Activated CD4-positive, alpha-beta memory T cell treated with anti-CD3 and anti-CD28 coated beads for 36 hours (primary cell): ENCODE data around the gene CD101. TPM values are rescaled to one million over a fixed set of nuclear protein-coding genes. Genes with fewer than 3 reads are reported as not detected.

Experiments
- CTCF ChIA-PET: fragments of 350-600 bp; sonication (Branson Sonifier 250); formaldehyde crosslinking; loops from one replicate; lab custom pipeline; 2021; ENCODE audit warnings: antibody characterized with exemption, inconsistent platforms; lab: Charles Lee
- POLR2A ChIA-PET: fragments of 350-600 bp; sonication (Branson Sonifier 250); formaldehyde crosslinking; loops from one replicate; lab custom pipeline; 2021; ENCODE audit warnings: antibody characterized with exemption; lab: Charles Lee
- DNase-seq: peaks from one replicate; pipeline ENCODE4 v3.0.0-alpha.2; 2020
- H3K27ac Mint-ChIP-seq: one replicate; pipeline ENCODE4 v1.8.0; 2021; ENCODE audit warnings: mixed read lengths
- H3K27me3 Mint-ChIP-seq: one replicate; pipeline ENCODE4 v1.8.0; 2021; ENCODE audit warnings: mixed read lengths
- H3K36me3 Mint-ChIP-seq: one replicate; pipeline ENCODE4 v1.8.0; 2021; ENCODE audit warnings: mixed read lengths
- H3K4me1 Mint-ChIP-seq: one replicate; pipeline ENCODE4 v1.8.0; 2021; ENCODE audit warnings: low read depth, mixed read lengths
- H3K4me3 Mint-ChIP-seq: one replicate; pipeline ENCODE4 v1.8.0; 2021; ENCODE audit warnings: mild to moderate bottlenecking, mixed read lengths
- H3K9me3 Mint-ChIP-seq: one replicate; pipeline ENCODE4 v1.8.0; 2021; ENCODE audit warnings: mixed read lengths
- intact Hi-C: fragments of 100-400 bp; cut with micrococcal nuclease; formaldehyde crosslinking; loops from one replicate; pipeline ENCODE4 v1.15.1; 2023
- total RNA-seq, 2 experiments: library from RNA; stranded (reverse); gene quantifications; one replicate each; pipeline ENCODE4 v1.2.3, GENCODE V29; 2021

Gene CD101
- total RNA-seq, 2 experiments from 2014 or later = 0.14 to 0.19 TPM

DNA sequence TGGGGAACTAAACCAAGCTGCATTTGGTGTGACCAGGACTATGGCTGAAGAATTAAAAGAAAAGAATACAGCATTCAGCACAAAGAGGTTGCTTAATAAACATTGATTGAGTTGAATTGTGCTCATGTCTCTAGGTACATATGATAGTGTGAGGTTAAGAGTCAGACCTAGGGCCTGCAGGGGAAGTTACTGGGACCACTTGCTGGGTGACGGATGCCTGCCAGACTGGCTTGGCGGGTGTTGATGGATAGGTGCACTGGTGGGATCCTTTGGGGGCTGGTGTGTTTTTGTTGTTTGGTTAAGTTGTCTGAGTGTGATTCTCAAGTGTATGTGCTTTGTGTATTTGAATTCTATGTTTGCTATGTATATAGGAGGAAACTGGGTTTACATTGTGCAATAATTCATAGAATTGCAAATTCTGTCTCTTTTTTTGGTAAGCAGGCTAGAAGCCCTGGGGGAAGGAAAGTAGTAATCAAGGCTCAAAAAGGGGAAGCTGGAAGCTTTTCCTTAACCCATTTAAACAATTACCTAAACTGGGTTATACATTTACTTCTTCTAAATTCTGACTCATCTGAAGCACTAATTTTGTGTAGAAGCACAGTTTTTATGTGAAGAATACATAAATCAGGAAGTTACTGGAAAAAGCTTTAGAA lies 1.8 kb downstream of the CD101 start:
- Mint-ChIP-seq H3K27ac (no peak overlapping the region), H3K4me3 (no peak overlapping the region), H3K9me3 (no peaks in the 10 kb centered on the region), H3K4me1 (peaks cover 31% of the 10 kb centered on the region), H3K36me3 (no peaks in the 10 kb centered on the region), H3K27me3 (no peaks in the 10 kb centered on the region)
- CTCF ChIA-PET = interaction anchor here (0.7 to 1.8 kb wide), 2 partner anchors 150 to 176 kb away, joined by 3 to 5 read pairs; no protein-coding TSS in a partner anchor
- intact Hi-C loops = loop anchor here (5.0 kb wide), 1 partner anchor 156 kb away; no protein-coding TSS in a partner anchor
- no peak for DNase-seq
- POLR2A ChIA-PET = no interaction called here

DNA sequence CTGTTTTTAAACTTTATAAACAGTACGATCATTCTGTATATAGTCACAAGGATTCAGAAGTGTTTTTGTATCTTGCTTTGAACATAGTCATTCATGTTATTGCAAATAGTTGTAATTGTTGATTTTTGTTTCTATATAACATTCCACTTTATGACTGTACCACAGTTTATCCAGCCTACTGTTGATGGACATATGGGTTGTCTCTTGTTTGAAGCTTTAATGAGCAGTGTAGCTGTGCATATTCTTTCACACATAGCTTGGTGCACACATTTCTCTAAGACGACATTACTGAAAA lies 6.1 kb downstream of the CD101 start:
- Mint-ChIP-seq H3K27ac (no peak overlapping the region), H3K4me3 (no peak overlapping the region), H3K36me3 (no peaks in the 10 kb centered on the region), H3K9me3 (no peaks in the 10 kb centered on the region), H3K4me1 (peaks cover 15% of the 10 kb centered on the region), H3K27me3 (no peaks in the 10 kb centered on the region)
- intact Hi-C loops = no loop called here
- CTCF ChIA-PET = no interaction called here
- POLR2A ChIA-PET = no interaction called here
- no peak for DNase-seq

DNA sequence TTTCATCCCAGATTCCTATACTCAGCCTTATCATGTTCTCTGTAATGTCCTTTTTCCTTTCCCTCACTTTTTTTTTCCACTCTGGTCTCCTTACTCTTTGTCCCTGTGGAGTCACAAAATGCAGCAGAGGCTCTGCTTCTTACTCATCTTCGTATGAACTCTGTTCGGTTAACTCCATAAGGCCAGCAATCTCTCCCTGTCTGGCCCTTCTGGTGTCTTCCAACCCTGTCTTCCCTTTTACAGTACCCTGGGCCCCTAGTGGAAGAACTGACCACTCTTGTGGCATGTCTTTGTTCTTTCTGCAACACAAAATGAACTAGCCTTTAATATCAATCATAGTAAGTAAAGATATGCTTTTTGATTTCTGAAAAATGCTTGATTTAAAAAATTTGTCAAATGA lies 7.1 kb downstream of the CD101 start:
- H3K4me3 Mint-ChIP-seq = no peak overlapping the region
- H3K36me3 Mint-ChIP-seq = no peaks in the 10 kb centered on the region
- H3K4me1 Mint-ChIP-seq = peaks cover 11% of the 10 kb centered on the region
- ChIA-PET CTCF (interaction anchor here (1.0 to 1.1 kb wide), 2 partner anchors 8 to 413 kb away, joined by 3 read pairs; no protein-coding TSS in a partner anchor), POLR2A (interaction anchor here (1.3 kb wide), 1 partner anchor 203 kb away, joined by 3 read pairs; no protein-coding TSS in a partner anchor)
- no peak for DNase-seq
- H3K9me3 Mint-ChIP-seq = no peaks in the 10 kb centered on the region
- intact Hi-C loops = no loop called here
- no peak overlapping the region for H3K27ac Mint-ChIP-seq
- no peaks in the 10 kb centered on the region for H3K27me3 Mint-ChIP-seq

DNA sequence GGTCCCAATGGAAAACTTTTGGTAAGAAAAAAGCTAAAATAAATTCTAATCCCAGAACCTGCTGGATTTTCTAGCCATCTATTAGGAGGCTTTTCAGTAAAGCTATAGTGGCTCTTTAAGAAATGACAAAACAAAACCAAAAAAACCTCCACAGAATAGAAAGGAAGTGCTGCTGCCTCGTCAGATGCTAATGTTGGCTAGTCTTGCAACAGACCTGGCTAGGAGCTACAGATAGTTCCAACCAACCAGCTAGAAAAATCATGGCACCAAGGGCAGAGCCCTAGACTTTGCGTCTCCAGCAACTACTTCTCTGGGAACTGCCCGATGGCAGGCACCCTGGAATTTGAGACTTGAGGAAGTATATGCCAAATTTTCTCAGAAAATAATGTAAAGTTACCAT lies 7.6 kb downstream of the CD101 start:
- intact Hi-C loops = no loop called here
- Mint-ChIP-seq H3K4me1 (peaks cover 12% of the 10 kb centered on the region), H3K36me3 (no peaks in the 10 kb centered on the region), H3K9me3 (no peaks in the 10 kb centered on the region), H3K27me3 (no peaks in the 10 kb centered on the region), H3K4me3 (no peak overlapping the region), H3K27ac (no peak overlapping the region)
- CTCF ChIA-PET = interaction anchor here (1.0 to 1.1 kb wide), 2 partner anchors 9 to 413 kb away, joined by 3 read pairs; no protein-coding TSS in a partner anchor
- POLR2A ChIA-PET = interaction anchor here (1.3 kb wide), 1 partner anchor 203 kb away, joined by 3 read pairs; no protein-coding TSS in a partner anchor
- DNase-seq = no peak

DNA sequence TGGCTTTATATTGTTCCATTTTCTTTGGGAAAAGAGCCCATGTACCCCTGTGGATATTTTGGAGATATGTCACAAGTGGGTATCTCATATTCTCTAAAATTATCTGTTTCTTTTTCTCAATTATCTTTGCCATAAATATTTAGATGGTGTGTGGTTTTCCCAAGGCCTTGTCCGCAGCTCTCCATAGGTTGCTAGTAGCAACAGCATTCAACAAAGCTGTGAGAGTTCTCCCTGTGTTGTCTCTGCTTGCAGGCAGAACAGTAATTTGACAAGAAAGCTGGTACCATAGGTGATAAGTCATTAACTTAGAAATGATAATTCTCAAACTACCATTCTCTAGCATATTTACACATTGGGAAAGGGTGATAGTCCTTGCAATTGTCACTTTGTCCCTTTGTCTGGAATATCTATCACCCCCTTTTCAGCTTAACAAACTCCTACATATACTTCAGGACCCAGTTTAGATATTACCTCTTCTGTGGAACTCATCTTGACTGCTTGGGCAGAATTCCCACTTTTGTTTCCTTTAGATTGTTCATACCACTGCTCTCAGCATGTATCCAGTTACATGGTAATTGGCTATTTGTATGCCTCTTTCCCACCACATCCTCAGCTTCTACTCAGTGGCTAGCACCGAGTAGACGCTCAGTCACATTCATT lies 8.9 kb downstream of the CD101 start:
- H3K4me1 Mint-ChIP-seq = peaks cover 15% of the 10 kb centered on the region
- H3K4me3 Mint-ChIP-seq = no peak overlapping the region
- H3K36me3 Mint-ChIP-seq = no peaks in the 10 kb centered on the region
- ChIA-PET POLR2A (no interaction called here), CTCF (no interaction called here)
- no peaks in the 10 kb centered on the region for H3K9me3 Mint-ChIP-seq
- DNase-seq = no peak
- no peak overlapping the region for H3K27ac Mint-ChIP-seq
- H3K27me3 Mint-ChIP-seq = no peaks in the 10 kb centered on the region
- intact Hi-C loops = no loop called here

DNA sequence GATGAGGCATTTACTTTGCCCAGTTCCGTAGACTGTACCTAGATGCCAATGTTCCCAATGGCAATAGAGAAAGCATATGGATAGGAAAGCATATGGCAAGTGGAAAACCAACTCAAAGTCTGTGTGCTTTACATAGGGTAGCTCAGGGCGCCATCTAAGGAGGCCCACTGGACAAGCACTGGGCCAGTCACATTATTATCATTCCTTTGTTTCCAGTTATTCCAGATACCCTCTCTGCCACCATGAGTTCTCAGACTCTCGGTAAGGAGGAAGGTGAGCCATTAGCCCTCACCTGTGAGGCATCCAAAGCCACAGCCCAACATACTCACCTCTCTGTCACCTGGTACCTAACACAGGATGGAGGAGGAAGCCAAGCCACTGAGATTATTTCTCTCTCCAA lies 9.8 kb downstream of the CD101 start:
- intact Hi-C loops = no loop called here
- Mint-ChIP-seq H3K9me3 (no peaks in the 10 kb centered on the region), H3K36me3 (no peaks in the 10 kb centered on the region), H3K27ac (no peak overlapping the region), H3K27me3 (no peaks in the 10 kb centered on the region), H3K4me3 (no peak overlapping the region), H3K4me1 (peaks cover 15% of the 10 kb centered on the region)
- POLR2A ChIA-PET = no interaction called here
- DNase-seq = no peak
- CTCF ChIA-PET = no interaction called here

DNA sequence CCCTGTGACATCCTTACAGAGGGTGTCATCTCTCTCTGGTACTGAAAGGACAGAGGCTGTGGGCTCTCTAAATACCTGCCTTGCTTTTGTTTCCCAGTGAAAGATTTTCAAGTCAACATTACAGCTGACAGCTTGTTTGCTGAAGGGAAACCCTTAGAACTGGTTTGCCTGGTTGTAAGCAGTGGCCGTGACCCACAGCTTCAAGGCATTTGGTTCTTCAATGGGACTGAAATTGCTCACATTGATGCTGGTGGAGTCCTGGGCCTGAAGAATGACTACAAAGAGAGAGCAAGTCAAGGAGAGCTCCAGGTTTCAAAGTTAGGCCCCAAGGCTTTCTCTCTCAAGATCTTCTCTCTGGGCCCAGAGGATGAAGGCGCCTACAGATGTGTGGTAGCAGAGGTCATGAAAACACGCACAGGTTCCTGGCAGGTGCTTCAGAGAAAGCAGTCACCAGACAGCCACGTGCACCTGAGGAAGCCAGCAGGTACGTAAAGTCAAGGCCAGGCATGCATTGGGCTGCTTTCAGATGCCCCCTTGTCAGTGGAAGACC lies 11.8 kb downstream of the CD101 start:
- Mint-ChIP-seq H3K9me3 (no peaks in the 10 kb centered on the region), H3K4me3 (no peak overlapping the region), H3K27ac (no peak overlapping the region), H3K27me3 (no peaks in the 10 kb centered on the region), H3K36me3 (no peaks in the 10 kb centered on the region), H3K4me1 (peaks cover 15% of the 10 kb centered on the region)
- CTCF ChIA-PET = no interaction called here
- intact Hi-C loops = no loop called here
- no peak for DNase-seq
- POLR2A ChIA-PET = no interaction called here

DNA sequence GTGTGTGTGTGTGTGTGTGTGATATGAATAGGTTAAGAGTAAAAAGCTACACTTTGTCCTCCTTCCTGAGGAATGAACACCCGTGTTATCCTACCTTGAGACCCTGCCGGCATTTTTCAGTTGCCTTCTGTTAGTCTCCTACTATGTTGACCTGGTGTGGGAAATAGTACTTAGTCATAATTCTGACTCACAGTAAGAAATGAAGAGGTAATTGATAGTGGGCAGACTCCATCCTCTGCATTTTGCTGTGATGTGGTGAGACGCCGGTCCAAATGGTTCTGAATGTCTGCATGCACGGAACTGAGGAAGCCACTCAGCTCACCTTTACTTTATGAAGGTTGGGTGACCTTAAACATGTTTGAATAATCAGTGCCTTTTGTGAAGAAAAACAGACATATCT lies 12.6 kb downstream of the CD101 start:
- intact Hi-C loops = no loop called here
- Mint-ChIP-seq H3K27me3 (no peaks in the 10 kb centered on the region), H3K4me1 (peaks cover 8% of the 10 kb centered on the region), H3K27ac (no peak overlapping the region), H3K4me3 (no peak overlapping the region), H3K36me3 (no peaks in the 10 kb centered on the region), H3K9me3 (no peaks in the 10 kb centered on the region)
- DNase-seq = no peak
- ChIA-PET POLR2A (no interaction called here), CTCF (no interaction called here)

DNA sequence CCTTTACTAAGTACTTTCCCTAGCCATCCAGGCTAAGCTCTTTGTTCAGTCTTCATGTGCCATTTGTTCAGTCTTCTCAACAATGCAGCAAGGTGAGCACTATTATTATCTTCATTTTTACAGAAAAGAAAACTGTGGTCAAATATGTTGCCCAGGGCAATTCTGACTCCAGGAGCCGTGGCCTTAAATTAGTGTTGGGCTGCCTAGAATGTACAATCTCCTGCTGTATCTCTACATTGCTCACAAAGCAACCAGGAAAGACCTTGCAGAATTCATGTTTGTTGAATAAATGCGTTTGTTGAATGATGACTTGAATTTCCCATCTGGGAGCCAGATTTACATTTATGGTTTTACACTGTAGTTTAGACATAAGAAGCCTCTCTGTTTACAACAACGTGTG lies 14.2 kb downstream of the CD101 start:
- Mint-ChIP-seq H3K36me3 (no peaks in the 10 kb centered on the region), H3K27ac (no peak overlapping the region), H3K4me1 (peaks cover 4% of the 10 kb centered on the region), H3K9me3 (no peaks in the 10 kb centered on the region), H3K27me3 (no peaks in the 10 kb centered on the region), H3K4me3 (no peak overlapping the region)
- POLR2A ChIA-PET = no interaction called here
- CTCF ChIA-PET = no interaction called here
- DNase-seq = no peak
- intact Hi-C loops = no loop called here

DNA sequence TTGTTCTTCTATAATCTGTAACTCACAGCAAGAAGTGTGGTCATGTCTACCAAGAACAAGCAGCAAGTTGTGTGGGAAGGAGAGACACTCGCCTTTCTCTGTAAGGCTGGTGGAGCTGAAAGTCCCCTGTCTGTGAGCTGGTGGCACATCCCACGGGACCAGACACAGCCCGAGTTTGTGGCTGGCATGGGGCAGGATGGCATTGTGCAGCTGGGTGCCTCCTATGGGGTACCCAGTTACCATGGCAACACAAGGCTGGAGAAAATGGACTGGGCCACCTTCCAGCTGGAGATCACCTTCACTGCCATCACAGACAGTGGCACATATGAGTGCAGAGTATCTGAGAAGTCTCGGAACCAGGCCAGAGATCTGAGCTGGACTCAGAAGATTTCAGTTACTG lies 15.5 kb downstream of the CD101 start:
- H3K9me3 Mint-ChIP-seq = no peaks in the 10 kb centered on the region
- no peak for DNase-seq
- no peak overlapping the region for H3K27ac Mint-ChIP-seq
- CTCF ChIA-PET = no interaction called here
- no peaks in the 10 kb centered on the region for H3K27me3 Mint-ChIP-seq
- no peaks in the 10 kb centered on the region for H3K36me3 Mint-ChIP-seq
- intact Hi-C loops = no loop called here
- H3K4me3 Mint-ChIP-seq = no peak overlapping the region
- POLR2A ChIA-PET = no interaction called here
- H3K4me1 Mint-ChIP-seq = peaks cover 4% of the 10 kb centered on the region

DNA sequence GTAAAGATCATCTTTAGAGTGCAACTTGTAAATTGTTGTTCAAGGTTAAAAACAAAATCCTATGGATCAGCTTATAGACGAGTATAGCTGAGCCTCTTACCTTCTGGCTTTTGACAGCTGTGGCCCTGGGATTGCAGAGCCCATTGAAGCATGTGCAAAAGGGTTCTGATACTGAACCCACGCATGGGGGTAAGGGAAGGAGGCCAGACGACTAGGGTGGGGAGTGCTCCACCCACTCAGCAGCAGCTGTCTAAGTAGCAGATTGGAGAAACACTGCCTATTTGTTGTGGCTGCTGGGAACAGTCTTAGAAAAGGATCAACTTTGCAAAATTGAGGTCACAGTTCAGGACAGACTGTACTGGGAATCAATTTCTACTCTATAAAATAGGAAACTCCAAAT lies 16.1 kb downstream of the CD101 start:
- H3K4me3 Mint-ChIP-seq = no peak overlapping the region
- DNase-seq = no peak
- ChIA-PET CTCF (no interaction called here), POLR2A (no interaction called here)
- no peaks in the 10 kb centered on the region for H3K27me3 Mint-ChIP-seq
- H3K4me1 Mint-ChIP-seq = peaks cover 4% of the 10 kb centered on the region
- no peaks in the 10 kb centered on the region for H3K36me3 Mint-ChIP-seq
- intact Hi-C loops = no loop called here
- no peak overlapping the region for H3K27ac Mint-ChIP-seq
- H3K9me3 Mint-ChIP-seq = no peaks in the 10 kb centered on the region

DNA sequence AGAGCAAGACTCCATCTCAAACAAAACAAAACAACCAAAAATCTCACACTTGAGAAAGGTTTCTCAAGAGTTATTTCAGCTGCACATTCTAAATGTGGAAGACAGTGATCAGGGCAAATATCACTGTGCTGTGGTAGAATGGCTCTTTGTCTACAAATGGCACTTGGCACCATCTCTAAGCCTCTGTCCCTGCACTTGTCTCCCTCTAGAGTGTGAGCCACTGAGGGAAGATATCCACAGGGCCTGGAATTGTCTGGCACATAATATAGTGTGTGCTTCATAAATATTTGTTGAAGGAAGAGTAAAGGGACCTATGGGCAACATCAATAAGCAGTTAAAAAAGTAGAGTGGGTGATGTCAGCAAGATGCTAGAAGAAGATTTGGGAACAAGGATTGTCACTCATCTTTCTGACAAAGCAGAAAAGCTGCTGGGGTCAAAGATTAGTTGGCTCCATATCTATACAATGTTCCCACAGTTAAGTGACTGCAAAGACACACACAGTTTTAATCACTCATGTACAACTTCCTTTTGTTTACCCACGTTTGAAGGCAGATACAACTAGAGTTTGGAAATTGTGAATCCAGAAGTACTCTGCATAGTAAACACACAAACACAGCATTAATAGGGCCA lies 19.1 kb downstream of the CD101 start:
- Mint-ChIP-seq H3K27me3 (no peaks in the 10 kb centered on the region), H3K36me3 (no peaks in the 10 kb centered on the region), H3K9me3 (no peaks in the 10 kb centered on the region), H3K4me1 (no peaks in the 10 kb centered on the region), H3K27ac (no peak overlapping the region), H3K4me3 (no peak overlapping the region)
- CTCF ChIA-PET = no interaction called here
- intact Hi-C loops = no loop called here
- DNase-seq = no peak
- POLR2A ChIA-PET = interaction anchor here (0.5 kb wide), 1 partner anchor 343 kb away, joined by 4 read pairs; no protein-coding TSS in a partner anchor
